Endothelial cell of hepatic sinusoid (primary cell): ENCODE measurements around the gene SOX6.

Source experiments
- in situ Hi-C: cut with HindIII; loops from 2 replicates; pipeline ENCODE4 v1.10.0; 2017; ENCODE audit warnings: low sequenced_read_pairs

SOX6 gene

DNA sequence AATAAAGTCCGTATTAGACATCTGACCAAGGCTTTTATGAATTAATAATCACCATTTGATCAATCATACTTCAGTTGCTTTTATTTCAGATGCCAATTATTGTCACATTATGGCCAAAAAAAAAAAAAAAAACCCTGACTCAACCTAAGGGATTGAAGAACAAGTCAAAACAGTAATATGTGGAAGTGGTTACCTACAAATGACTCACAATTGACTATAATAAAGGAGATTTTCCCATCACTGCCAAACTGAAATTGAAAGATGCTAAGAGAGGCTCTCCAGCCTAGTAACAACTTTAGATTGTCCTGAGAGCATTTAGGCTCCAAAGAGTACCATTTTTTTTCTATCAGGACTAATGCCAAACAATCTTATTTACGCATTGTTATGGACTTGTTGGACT is 35.2 kb downstream of the SOX6 start:
- in situ Hi-C loops, result no loop called here

DNA sequence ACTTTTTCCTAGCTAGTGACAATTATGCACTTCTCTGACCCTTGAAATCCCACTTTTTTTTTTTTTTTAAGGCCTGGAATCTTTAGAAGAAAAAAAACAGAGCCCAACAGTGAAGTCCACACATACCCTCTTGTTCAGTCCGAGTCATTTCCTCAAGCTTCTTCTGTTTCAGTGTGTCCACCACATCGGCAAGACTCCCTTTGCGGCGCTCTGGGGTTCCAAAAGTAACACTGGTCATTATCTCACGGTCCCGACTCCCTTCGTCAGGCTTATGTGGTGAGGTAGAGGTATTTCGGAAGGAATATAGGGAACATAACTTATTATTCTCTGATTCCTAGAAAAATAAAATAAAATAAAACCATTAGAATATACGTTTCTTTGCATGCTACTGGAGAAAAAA is 38.0 kb downstream of the SOX6 start:
- in situ Hi-C loops, result no loop called here

- in situ Hi-C loops, result no loop called here
Measured at GRCh38 chr11:16317712-16318111, 38.6 kb downstream of the SOX6 start.

GRCh38 chr11:16313846-16314245 is 42.5 kb downstream of the SOX6 start:
- in situ Hi-C loops, result no loop called here

DNA sequence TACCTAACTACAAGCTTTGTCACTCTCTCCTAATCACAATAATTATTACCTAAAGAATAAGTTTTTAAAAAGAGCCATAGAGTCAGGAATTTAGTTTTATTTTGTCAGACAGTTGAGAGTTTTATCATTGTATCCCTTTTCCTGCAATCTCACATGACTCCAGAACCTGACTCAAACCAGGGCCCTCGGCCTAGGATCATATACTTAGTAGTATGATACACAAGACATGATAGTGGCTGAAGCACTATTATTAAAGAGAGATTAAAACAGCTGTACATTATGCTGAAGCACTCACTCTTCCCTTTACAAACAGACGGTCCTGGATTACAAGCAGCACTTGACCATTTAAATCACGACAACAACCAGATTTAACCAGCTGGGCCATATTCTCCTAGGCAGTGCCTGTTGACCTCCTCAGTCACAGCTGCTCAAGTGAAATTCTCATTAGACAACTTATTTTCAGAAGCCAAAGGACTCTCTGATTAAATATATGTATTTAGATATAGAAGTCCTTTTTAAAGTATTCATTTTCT is 44.0 kb downstream of the SOX6 start:
- in situ Hi-C loops, result no loop called here

GRCh38 chr11:16311831-16312230 is 44.5 kb downstream of the SOX6 start:
- in situ Hi-C loops, result no loop called here

GRCh38 chr11:16310943-16311342 is 45.4 kb downstream of the SOX6 start:
- in situ Hi-C loops, result no loop called here

DNA sequence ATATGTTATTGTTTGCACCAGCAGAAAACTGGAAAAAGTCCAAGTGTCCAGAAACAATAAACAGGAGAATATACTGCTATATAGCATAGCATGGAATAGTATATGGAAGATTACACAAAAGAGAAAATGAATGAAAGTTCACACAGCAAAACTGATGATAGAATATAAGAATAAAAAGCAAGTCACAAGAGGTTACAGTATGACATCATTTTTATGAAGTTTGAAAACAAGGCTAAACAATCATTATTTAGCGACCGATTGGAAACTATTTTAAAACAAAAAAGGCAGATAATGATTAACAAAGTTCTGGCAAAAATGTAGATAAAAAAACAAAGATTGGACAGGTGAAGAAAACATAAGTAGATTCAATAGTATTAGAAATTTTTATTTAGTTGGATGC is 47.1 kb downstream of the SOX6 start:
- in situ Hi-C loops, result no loop called here

DNA sequence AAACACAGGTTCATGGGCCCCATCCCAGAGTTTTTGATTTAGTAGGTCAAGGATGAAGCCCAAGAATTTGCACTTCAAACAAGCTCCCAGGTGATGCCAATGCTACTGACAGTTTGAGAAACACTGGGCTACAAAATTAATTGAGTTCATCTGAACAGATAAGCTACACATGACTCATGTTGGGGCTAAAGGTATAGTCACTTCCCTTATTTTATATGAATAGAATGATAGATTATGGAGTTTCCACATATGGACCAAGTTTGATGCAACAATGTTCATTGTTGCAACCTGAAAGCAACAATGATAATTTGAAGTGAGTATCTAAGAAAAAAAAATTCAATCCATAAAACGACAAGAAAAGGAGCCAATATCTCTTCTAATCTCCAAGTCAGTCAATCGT is 54.9 kb downstream of the SOX6 start:
- in situ Hi-C loops, result no loop called here

DNA sequence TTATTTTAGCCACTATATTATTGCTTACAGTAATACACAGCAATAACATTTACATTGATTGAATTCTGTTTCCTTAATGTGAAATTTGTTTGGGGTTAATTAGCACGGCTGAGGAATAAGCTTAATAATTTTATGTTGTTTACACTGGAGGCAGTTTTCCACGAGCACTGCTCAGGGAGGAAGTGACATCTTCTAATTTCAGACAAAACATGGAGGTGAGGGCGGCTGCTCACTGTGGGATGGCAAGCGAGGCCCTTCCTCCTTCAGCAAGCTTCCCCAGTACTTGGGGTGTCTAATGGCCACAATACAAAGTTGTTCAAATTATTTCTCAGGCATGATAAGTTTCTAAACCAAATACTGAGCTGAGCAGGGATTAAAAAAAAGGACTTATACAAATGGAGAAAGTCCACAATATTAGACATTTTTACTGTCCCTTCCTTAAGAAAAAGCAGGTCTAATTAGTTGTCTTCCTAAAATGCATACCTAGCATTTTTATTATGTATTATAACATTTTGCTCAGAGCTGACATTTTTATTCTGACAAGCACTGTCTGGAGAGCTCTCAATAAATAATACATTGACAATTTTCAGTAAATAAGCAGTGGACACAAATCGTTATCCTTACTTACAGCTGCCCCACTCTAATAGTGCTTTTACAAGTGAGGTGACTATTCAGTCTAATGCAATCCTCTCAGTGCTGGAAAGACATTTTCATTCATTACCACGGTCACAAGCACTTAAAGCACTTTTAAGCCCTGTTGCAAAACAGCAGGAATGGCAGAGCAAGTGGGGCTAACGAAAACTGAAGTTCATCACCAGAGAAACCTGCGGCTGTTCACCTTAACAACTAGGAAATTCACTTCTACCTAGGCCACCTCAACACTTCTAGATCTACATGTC is 56.2 kb downstream of the SOX6 start:
- in situ Hi-C loops, result no loop called here

DNA sequence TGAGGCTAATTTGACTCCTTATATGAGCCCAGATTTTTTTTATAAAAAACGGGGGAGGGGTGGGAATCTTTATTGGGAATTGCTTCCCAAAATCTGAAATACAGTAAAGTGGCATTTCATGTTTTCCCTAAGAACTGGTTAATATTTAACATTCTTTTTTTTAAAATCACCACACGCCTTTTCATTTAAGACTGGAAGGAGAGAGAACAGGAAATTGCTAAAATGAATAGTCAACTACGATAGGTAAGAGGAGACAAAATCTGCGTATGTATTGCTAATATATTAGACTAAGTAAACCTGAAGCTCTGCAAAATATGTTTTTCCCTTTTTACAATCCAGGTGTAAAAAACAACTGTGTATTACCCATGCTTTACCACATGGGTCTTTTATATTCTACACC is 57.0 kb downstream of the SOX6 start:
- in situ Hi-C loops, result no loop called here

GRCh38 chr11:16297332-16297731 is 59.0 kb downstream of the SOX6 start:
- in situ Hi-C loops, result no loop called here

DNA sequence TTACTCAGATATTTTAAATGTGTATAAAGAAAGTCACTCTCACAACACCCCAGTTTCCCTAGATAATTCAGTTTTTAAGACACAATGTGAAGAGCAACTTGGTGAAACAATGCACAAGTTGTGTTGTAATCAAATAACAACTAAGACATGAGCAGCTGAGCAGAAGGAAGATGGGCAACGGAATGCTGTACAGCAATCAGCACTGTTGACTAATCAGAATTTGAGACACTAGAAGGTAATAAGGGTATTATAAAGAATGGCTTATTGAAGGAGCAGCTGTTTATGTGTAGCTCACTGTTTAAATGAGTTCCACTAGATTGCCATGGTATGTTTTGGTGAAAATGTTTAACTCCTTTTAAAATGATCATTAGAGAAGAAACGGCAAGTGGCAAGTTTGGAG is 60.1 kb downstream of the SOX6 start:
- in situ Hi-C loops, result no loop called here

GRCh38 chr11:16295592-16295991 is 60.8 kb downstream of the SOX6 start:
- in situ Hi-C loops, result no loop called here

GRCh38 chr11:16293204-16293681 is 63.1 kb downstream of the SOX6 start:
- in situ Hi-C loops, result no loop called here

GRCh38 chr11:16292167-16292859 is 64.0 kb downstream of the SOX6 start:
- in situ Hi-C loops, result no loop called here

- in situ Hi-C loops, result no loop called here
Measured at GRCh38 chr11:16291729-16292128, 64.6 kb downstream of the SOX6 start.

- in situ Hi-C loops, result no loop called here
Measured at GRCh38 chr11:16289541-16289940, 66.8 kb downstream of the SOX6 start.

DNA sequence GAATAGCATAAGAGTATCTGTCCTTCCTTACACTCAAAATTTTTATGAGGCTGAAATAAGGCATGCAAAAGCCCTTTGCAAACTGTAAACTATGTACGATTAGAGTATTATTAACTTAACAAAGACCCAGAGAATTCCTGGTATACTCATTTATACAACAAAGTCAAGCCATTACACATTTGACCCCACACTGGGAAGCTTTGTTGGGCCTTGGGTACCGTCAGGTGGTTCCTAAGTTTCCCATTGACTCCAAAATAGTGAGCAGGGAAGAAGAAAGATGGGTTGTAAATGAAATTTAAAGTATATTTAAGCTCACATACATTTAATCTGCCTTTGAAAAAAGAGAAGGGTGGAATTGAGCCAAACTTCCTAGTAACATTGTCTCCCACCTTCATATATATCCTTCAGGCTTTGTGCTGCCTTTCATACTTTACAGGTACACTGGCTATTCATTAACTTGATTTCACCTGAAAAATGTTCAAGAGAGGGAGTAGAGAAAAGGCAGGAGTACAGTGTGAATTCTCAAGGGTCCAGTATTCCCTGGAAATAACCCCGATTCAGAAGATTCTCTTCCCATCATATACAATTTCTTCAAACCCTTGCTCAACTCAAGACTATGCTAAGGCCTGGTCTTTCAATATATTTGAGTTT is 68.6 kb downstream of the SOX6 start:
- in situ Hi-C loops, result no loop called here

- in situ Hi-C loops, result no loop called here
Measured at GRCh38 chr11:16286095-16286494, 70.3 kb downstream of the SOX6 start.

- in situ Hi-C loops, result no loop called here
Measured at GRCh38 chr11:16280256-16280682, 76.1 kb downstream of the SOX6 start.
